Vagina (tissue), 2 donors: ENCODE data around the gene CRELD2. TPM values are rescaled to one million over a fixed set of nuclear protein-coding genes. Genes with fewer than 3 reads are reported as not detected.

ENCODE experiments used
- DNase-seq, 2 donors: peaks; one replicate each; pipeline ENCODE4 v3.0.0-alpha.2; 2017; ENCODE audit errors: extremely low spot score in 2 of 2
- H3K27ac ChIP-seq: fragments of 200-600 bp; sonication (generic); one replicate; pipeline ENCODE4 v1.5.1; 2019
- H3K27me3 ChIP-seq: fragments of 200-600 bp; sonication (generic); one replicate; pipeline ENCODE4 v1.5.1; 2019
- H3K36me3 ChIP-seq, 2 donors: fragments of 200-600 bp; sonication (generic); one replicate each; pipeline ENCODE4 v1.5.1; 2017 to 2019
- H3K4me1 ChIP-seq: fragments of 200-600 bp; sonication (generic); one replicate; pipeline ENCODE4 v1.5.1; 2019
- H3K4me3 ChIP-seq, 2 donors: fragments of 200-600 bp; sonication (generic); 1 replicate in 1 of 2; 2 replicates in 1 of 2; pipeline ENCODE4 v1.5.1; 2016 to 2019
- H3K9me3 ChIP-seq: fragments of 200-600 bp; sonication (generic); one replicate; pipeline ENCODE4 v1.5.1; 2019
- POLR2A ChIP-seq, 2 donors: fragments of 450-650 bp; IDR thresholded peaks; one replicate each; pipeline ENCODE4 v1.6.1; 2017; ENCODE audit warnings: antibody characterized with exemption in 2 of 2, mild to moderate bottlenecking in 2 of 2, moderate library complexity in 2 of 2
- POLR2AphosphoS5 ChIP-seq, 2 donors: sonication (generic); formaldehyde crosslinking; IDR thresholded peaks; one replicate each; pipeline ENCODE4 v1.9.0; 2017; ENCODE audit warnings: antibody characterized with exemption in 2 of 2, mild to moderate bottlenecking in 2 of 2, low read depth in 1 of 2; ENCODE audit not compliant: insufficient read depth in 1 of 2
- intact Hi-C: fragments of 100-400 bp; cut with DNase I; formaldehyde crosslinking; loops from one replicate; pipeline ENCODE4 v1.15.1; 2023
- total RNA-seq: library from RNA; depleted of rRNA; stranded (reverse); fragments of >200 nt; gene quantifications from one replicate; pipeline ENCODE4 v1.2.3, GENCODE V29; 2016
- TF ChIP-seq, protein P1 (sequence below), 3 experiments: fragments of 450-650 bp in 2 of 3; fragments of 200-600 bp in 1 of 3; sonication (generic) in 1 of 3; IDR thresholded peaks; one replicate each; pipeline ENCODE4 v1.5.1; 2017 to 2019; ENCODE audit warnings: antibody characterized with exemption in 3 of 3, mild to moderate bottlenecking in 2 of 3, moderate library complexity in 2 of 3

CRELD2 gene
- total RNA-seq, 1 donor from 2014 or later: 34.4 TPM

DNA sequence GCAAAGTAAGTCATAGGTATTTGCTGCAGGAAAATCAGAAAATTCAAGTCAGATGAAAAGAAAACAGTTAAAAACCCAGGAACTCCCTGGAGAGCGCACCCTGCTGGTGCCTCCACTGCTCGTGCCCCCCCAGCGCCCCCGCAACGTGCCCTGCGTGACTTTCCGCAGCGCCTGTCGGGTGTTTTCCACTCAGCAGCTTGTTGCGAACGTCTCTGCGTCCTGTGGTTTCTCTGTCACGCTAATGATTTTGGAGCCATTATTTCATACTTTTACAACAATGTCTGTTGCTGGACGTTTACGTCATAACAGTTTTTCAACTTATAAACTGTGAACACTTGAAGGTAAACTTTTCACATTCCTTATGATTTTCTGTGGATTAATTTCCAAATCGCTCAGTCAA, 5.0 kb downstream of the CRELD2 start:
- Histone ChIP-seq H3K27ac (no peak overlapping the region), H3K4me1 (peaks cover 10% of the 10 kb centered on the region), H3K9me3 (no peaks in the 10 kb centered on the region), H3K4me3 (no peak overlapping the region), H3K27me3 (no peaks in the 10 kb centered on the region), H3K36me3 (peaks cover 0 to 31% of the 10 kb centered on the region in 2 donors)
- intact Hi-C loops: loop anchor here (10.0 kb wide), 1 partner anchor 271 kb away; no protein-coding TSS in a partner anchor
- no peak for DNase-seq
- TF ChIP-seq POLR2A (IDR thresholded peaks at IDR 0.05): no peak
- TF ChIP-seq, protein P1, sequence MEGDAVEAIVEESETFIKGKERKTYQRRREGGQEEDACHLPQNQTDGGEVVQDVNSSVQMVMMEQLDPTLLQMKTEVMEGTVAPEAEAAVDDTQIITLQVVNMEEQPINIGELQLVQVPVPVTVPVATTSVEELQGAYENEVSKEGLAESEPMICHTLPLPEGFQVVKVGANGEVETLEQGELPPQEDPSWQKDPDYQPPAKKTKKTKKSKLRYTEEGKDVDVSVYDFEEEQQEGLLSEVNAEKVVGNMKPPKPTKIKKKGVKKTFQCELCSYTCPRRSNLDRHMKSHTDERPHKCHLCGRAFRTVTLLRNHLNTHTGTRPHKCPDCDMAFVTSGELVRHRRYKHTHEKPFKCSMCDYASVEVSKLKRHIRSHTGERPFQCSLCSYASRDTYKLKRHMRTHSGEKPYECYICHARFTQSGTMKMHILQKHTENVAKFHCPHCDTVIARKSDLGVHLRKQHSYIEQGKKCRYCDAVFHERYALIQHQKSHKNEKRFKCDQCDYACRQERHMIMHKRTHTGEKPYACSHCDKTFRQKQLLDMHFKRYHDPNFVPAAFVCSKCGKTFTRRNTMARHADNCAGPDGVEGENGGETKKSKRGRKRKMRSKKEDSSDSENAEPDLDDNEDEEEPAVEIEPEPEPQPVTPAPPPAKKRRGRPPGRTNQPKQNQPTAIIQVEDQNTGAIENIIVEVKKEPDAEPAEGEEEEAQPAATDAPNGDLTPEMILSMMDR (IDR thresholded peaks at IDR 0.05): no peak
- TF ChIP-seq POLR2AphosphoS5 (IDR thresholded peaks at IDR 0.05; ENCODE audit: insufficient read depth in 1 of 2, low read depth in 1 of 2): no peak

DNA sequence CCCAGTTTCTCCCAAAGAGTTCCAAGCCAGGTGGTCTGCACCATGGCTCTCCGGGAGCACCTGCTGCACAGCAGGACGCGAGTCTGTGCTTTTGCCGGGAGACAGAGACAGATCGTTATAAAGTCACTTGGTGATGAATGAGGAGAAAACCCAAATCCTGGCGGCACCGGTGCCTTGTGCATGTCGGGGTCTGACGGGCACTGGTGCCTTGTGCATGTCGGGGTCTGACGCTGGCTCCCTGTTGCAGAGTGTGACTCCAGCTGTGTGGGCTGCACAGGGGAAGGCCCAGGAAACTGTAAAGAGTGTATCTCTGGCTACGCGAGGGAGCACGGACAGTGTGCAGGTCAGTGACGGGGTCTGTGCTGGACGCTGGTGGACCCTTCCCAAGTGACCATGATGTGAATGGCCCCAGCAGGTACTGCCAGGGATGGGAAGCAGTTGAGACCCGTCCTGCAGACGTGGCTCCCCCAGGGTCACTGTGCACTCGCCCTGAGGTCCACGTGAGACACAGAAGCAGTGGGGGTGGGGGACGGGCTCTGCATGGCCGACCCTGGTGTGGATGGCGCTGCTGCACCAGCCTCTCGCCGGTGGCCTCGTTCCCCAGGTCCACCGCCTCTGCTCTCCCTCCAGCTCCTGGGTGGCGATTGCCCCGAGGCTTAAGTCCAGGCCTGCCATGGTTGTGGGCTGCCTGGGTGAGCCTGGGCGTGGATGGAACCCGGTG, 5.8 kb downstream of the CRELD2 start:
- DNase-seq: no peak
- H3K27me3 ChIP-seq: no peaks in the 10 kb centered on the region
- H3K9me3 ChIP-seq: no peaks in the 10 kb centered on the region
- H3K4me3 ChIP-seq: no peak overlapping the region
- intact Hi-C loops: loop anchor here (10.0 kb wide), 1 partner anchor 271 kb away; no protein-coding TSS in a partner anchor
- peaks cover 9% of the 10 kb centered on the region for H3K4me1 ChIP-seq
- TF ChIP-seq, protein P1 (IDR thresholded peaks at IDR 0.05): no peak
- no peak for TF ChIP-seq POLR2AphosphoS5 (IDR thresholded peaks at IDR 0.05; ENCODE audit: insufficient read depth in 1 of 2, low read depth in 1 of 2)
- TF ChIP-seq POLR2A (IDR thresholded peaks at IDR 0.05): no peak
- H3K27ac ChIP-seq: no peak overlapping the region
- H3K36me3 ChIP-seq: peaks cover 0 to 31% of the 10 kb centered on the region in 2 donors

GRCh38 chr22:49925525-49926128, 7.2 kb downstream of the CRELD2 start:
- H3K4me3 ChIP-seq: no peak overlapping the region
- H3K4me1 ChIP-seq: peaks cover 14% of the 10 kb centered on the region
- H3K9me3 ChIP-seq: no peaks in the 10 kb centered on the region
- no peak overlapping the region for H3K27ac ChIP-seq
- H3K27me3 ChIP-seq: no peaks in the 10 kb centered on the region
- no peak for DNase-seq
- TF ChIP-seq, protein P1 (IDR thresholded peaks at IDR 0.05): no peak
- peak in 1 of 2 donors; percentile 3 for TF ChIP-seq POLR2A (IDR thresholded peaks at IDR 0.05)
- TF ChIP-seq POLR2AphosphoS5 (IDR thresholded peaks at IDR 0.05; ENCODE audit: insufficient read depth in 1 of 2, low read depth in 1 of 2): no peak
- H3K36me3 ChIP-seq: peaks cover 0 to 26% of the 10 kb centered on the region in 2 donors
- intact Hi-C loops: loop anchor here (10.0 kb wide), 1 partner anchor 269 kb away; no protein-coding TSS in a partner anchor

GRCh38 chr22:49926916-49927315, 8.5 kb downstream of the CRELD2 start:
- H3K4me3 ChIP-seq: no peak overlapping the region
- peaks cover 24% of the 10 kb centered on the region for H3K4me1 ChIP-seq
- no peaks in the 10 kb centered on the region for H3K27me3 ChIP-seq
- DNase-seq: no peak
- H3K27ac ChIP-seq: no peak overlapping the region
- peaks cover 0 to 18% of the 10 kb centered on the region in 2 donors for H3K36me3 ChIP-seq
- TF ChIP-seq, protein P1 (IDR thresholded peaks at IDR 0.05): no peak
- TF ChIP-seq POLR2AphosphoS5 (IDR thresholded peaks at IDR 0.05; ENCODE audit: insufficient read depth in 1 of 2, low read depth in 1 of 2) (no peak), POLR2A (IDR thresholded peaks at IDR 0.05) (no peak)
- H3K9me3 ChIP-seq: no peaks in the 10 kb centered on the region
- intact Hi-C loops: loop anchor here (10.0 kb wide), 1 partner anchor 268 kb away; no protein-coding TSS in a partner anchor
